MCF 10A (cell line): ENCODE data around the gene AFG3L2. TPM values are rescaled to one million over a fixed set of nuclear protein-coding genes. Genes with fewer than 3 reads are reported as not detected.
A peak's percentile ranks its signal among the peaks of the same experiment; 100 is the strongest.

Experiments used
- BruUV-seq: library from RNA; stranded (reverse); fragments of 400-500 nt; replicated peaks from 2 replicates; lab custom pipeline; 2021; lab: Mats Ljungman, UMichigan
- CTCF ChIA-PET: fragments of 300-600 bp; sonication (Branson Sonifier 250); formaldehyde crosslinking; extraction: SDS; loops from one replicate; lab custom pipeline; 2021; ENCODE audit warnings: antibody characterized with exemption, inconsistent platforms; lab: Yijun Ruan, JAX
- POLR2A ChIA-PET: fragments of 300-600, 350-650 bp; sonication (Branson Sonifier 250); formaldehyde crosslinking; extraction: SDS; loops from one replicate; lab custom pipeline; 2020; ENCODE audit warnings: antibody characterized with exemption, inconsistent platforms; lab: Yijun Ruan, JAX
- DNase-seq: peaks from one replicate; pipeline ENCODE4 v3.0.0-alpha.2; 2018; ENCODE audit not compliant: unreplicated experiment
- H3K27ac Mint-ChIP-seq: one replicate; pipeline ENCODE4 v1.8.0; 2022; ENCODE audit warnings: mild to moderate bottlenecking, low read depth, mixed read lengths; ENCODE audit not compliant: unreplicated experiment
- H3K27me3 Mint-ChIP-seq: one replicate; pipeline ENCODE4 v1.8.0; 2022; ENCODE audit warnings: mixed read lengths; ENCODE audit not compliant: insufficient read depth, unreplicated experiment
- H3K36me3 Mint-ChIP-seq: one replicate; pipeline ENCODE4 v1.8.0; 2022; ENCODE audit warnings: mild to moderate bottlenecking, moderate library complexity, mixed read lengths; ENCODE audit not compliant: insufficient read depth, unreplicated experiment
- H3K4me1 Mint-ChIP-seq: one replicate; pipeline ENCODE4 v1.8.0; 2022; ENCODE audit warnings: mixed read lengths; ENCODE audit not compliant: insufficient read depth, unreplicated experiment
- H3K4me3 Mint-ChIP-seq: one replicate; pipeline ENCODE4 v1.8.0; 2022; ENCODE audit warnings: mild to moderate bottlenecking, moderate library complexity, mixed read lengths; ENCODE audit not compliant: unreplicated experiment
- H3K9me3 Mint-ChIP-seq: one replicate; pipeline ENCODE4 v1.8.0; 2022; ENCODE audit warnings: mixed read lengths; ENCODE audit not compliant: unreplicated experiment
- intact Hi-C: fragments of 100-400 bp; cut with micrococcal nuclease; formaldehyde crosslinking; loops from 2 replicates; pipeline ENCODE4 v1.14.1; 2022
- total RNA-seq: library from RNA; stranded (reverse); gene quantifications from 2 replicates; pipeline ENCODE4 v1.2.3, GENCODE V29; 2022
- TF ChIP-seq, protein P1 (sequence below): fragments of 200-600 bp; IDR thresholded peaks from one replicate; pipeline ENCODE4 v1.8.0; 2022; ENCODE audit warnings: antibody characterized with exemption, mild to moderate bottlenecking; ENCODE audit not compliant: unreplicated experiment

Gene AFG3L2
- total RNA-seq, 1 experiment from 2014 or later, result 77.2 TPM

GRCh38 chr18:12393998-12394397, 17.0 kb upstream of the AFG3L2 start:
- TF ChIP-seq, protein P1, sequence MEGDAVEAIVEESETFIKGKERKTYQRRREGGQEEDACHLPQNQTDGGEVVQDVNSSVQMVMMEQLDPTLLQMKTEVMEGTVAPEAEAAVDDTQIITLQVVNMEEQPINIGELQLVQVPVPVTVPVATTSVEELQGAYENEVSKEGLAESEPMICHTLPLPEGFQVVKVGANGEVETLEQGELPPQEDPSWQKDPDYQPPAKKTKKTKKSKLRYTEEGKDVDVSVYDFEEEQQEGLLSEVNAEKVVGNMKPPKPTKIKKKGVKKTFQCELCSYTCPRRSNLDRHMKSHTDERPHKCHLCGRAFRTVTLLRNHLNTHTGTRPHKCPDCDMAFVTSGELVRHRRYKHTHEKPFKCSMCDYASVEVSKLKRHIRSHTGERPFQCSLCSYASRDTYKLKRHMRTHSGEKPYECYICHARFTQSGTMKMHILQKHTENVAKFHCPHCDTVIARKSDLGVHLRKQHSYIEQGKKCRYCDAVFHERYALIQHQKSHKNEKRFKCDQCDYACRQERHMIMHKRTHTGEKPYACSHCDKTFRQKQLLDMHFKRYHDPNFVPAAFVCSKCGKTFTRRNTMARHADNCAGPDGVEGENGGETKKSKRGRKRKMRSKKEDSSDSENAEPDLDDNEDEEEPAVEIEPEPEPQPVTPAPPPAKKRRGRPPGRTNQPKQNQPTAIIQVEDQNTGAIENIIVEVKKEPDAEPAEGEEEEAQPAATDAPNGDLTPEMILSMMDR, result no peak
- Mint-ChIP-seq H3K4me3 (no peak overlapping the region), H3K27ac (no peak overlapping the region), H3K36me3 (no peaks in the 10 kb centered on the region), H3K4me1 (no peaks in the 10 kb centered on the region), H3K27me3 (no peaks in the 10 kb centered on the region), H3K9me3 (no peaks in the 10 kb centered on the region)
- BruUV-seq, result no TSS peak
- ChIA-PET POLR2A (interaction anchor here (0.7 to 2.8 kb wide), 6 partner anchors 14 to 271 kb away, joined by 3 to 26 read pairs (median 5); partner anchors contain the start of genes AFG3L2, PRELID3A and SPIRE1), CTCF (interaction anchor here (0.5 to 7.5 kb wide), 11 partner anchors 9 to 540 kb away, joined by 3 to 127 read pairs (median 4); partner anchors contain the start of gene SPIRE1)
- intact Hi-C loops, result loop anchor here (5.0 to 10.0 kb wide), 2 partner anchors 331 to 538 kb away; no protein-coding TSS in a partner anchor
- no peak for DNase-seq

- H3K27me3 Mint-ChIP-seq, result no peaks in the 10 kb centered on the region
- TF ChIP-seq, protein P1, result no peak
- H3K9me3 Mint-ChIP-seq, result no peaks in the 10 kb centered on the region
- no peak overlapping the region for H3K4me3 Mint-ChIP-seq
- H3K4me1 Mint-ChIP-seq, result peaks cover 2% of the 10 kb centered on the region
- ChIA-PET POLR2A (interaction anchor here (0.7 to 2.8 kb wide), 7 partner anchors 10 to 309 kb away, joined by 3 to 26 read pairs (median 5); partner anchors contain the start of genes AFG3L2, CEP76 and SPIRE1), CTCF (interaction anchor here (0.6 to 7.5 kb wide), 16 partner anchors 9 to 735 kb away, joined by 3 to 127 read pairs (median 4); partner anchors contain the start of gene SPIRE1)
- BruUV-seq, result no TSS peak
- no peaks in the 10 kb centered on the region for H3K36me3 Mint-ChIP-seq
- DNase-seq, result no peak
- H3K27ac Mint-ChIP-seq, result no peak overlapping the region
- intact Hi-C loops, result loop anchor here (5.0 to 10.0 kb wide), 2 partner anchors 331 to 539 kb away; no protein-coding TSS in a partner anchor
Measured at GRCh38 chr18:12393510-12393909, 16.5 kb upstream of the AFG3L2 start.

- TF ChIP-seq, protein P1, result peak; percentile 91
- no peaks in the 10 kb centered on the region for H3K27me3 Mint-ChIP-seq
- no TSS peak for BruUV-seq
- peak; percentile 75 for DNase-seq
- CTCF ChIA-PET, result interaction anchor here (0.6 to 7.5 kb wide), 62 partner anchors 8 to 542 kb away, joined by 3 to 127 read pairs (median 3); partner anchors contain the start of genes PRELID3A and SPIRE1
- intact Hi-C loops, result loop anchor here (1.0 to 10.0 kb wide), 4 partner anchors 269 to 541 kb away; no protein-coding TSS in a partner anchor
- no peak overlapping the region for H3K4me3 Mint-ChIP-seq
- H3K27ac Mint-ChIP-seq, result no peak overlapping the region
- H3K4me1 Mint-ChIP-seq, result peaks cover 6% of the 10 kb centered on the region
- no peaks in the 10 kb centered on the region for H3K9me3 Mint-ChIP-seq
- H3K36me3 Mint-ChIP-seq, result no peaks in the 10 kb centered on the region
- POLR2A ChIA-PET, result interaction anchor here (0.6 to 2.8 kb wide), 9 partner anchors 10 to 269 kb away, joined by 3 to 26 read pairs (median 4); partner anchors contain the start of genes AFG3L2, PRELID3A and SPIRE1
Measured at GRCh38 chr18:12391487-12392165, 14.6 kb upstream of the AFG3L2 start.

DNA sequence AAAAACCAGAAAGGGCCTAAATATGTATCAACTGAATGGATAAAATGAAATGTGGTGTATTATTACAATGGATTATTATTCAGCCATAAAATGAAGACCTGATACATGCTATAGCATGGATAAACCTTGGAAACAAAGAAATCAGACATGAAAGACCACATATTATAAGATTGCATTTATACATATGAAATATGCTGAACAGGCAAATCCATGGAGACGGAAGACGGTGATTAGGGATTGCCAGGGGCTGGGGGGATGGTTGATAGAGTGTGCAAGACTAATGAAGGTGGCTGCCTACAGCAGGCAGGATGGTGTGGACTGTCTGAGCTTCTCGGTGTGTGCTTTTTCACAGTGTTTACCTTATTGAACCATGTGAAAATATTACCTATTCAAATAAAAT, 11.4 kb upstream of the AFG3L2 start:
- Mint-ChIP-seq H3K27me3 (no peaks in the 10 kb centered on the region), H3K4me3 (no peak overlapping the region), H3K36me3 (no peaks in the 10 kb centered on the region), H3K4me1 (peaks cover 6% of the 10 kb centered on the region), H3K9me3 (no peaks in the 10 kb centered on the region), H3K27ac (no peak overlapping the region)
- ChIA-PET CTCF (interaction anchor here (1.1 kb wide), 3 partner anchors 13 to 271 kb away, joined by 3 to 4 read pairs (median 3); no protein-coding TSS in a partner anchor), POLR2A (interaction anchor here (2.6 kb wide), 1 partner anchor 11 kb away, joined by 6 read pairs; the partner anchor contains the start of gene AFG3L2)
- intact Hi-C loops, result no loop called here
- DNase-seq, result no peak
- TF ChIP-seq, protein P1, result no peak
- BruUV-seq, result no TSS peak
